ES-I3 (cell line): ENCODE data around the gene C16orf78.
"Not testable (repeated sequence)": the region's sequence is repeated elsewhere in the genome, so short reads cannot be mapped to it uniquely, and the experiment has no call there.

Source experiments
- H3K36me3 ChIP-seq: 2 replicates; pipeline ENCODE4 v1.6.1; 2013; ENCODE audit warnings: mild to moderate bottlenecking, low read length, control low read depth, moderate library complexity; ENCODE audit not compliant: insufficient read depth
- H3K4me1 ChIP-seq: 2 replicates; pipeline ENCODE4 v1.6.1; 2013; ENCODE audit warnings: mild to moderate bottlenecking, control low read depth, low read length; ENCODE audit not compliant: insufficient read depth
- H3K9ac ChIP-seq: 2 replicates; pipeline ENCODE4 v1.6.1; 2013; ENCODE audit warnings: low read depth, mild to moderate bottlenecking, low read length, moderate library complexity
- H3K9me3 ChIP-seq: 2 replicates; pipeline ENCODE4 v1.6.1; 2013; ENCODE audit warnings: mild to moderate bottlenecking, low read length, moderate library complexity; ENCODE audit not compliant: control insufficient read depth, insufficient read depth

The C16orf78 gene

GRCh38 chr16:49355933-49356665 lies 17.5 kb upstream of the C16orf78 start:
- Histone ChIP-seq H3K36me3 (no peaks in the 10 kb centered on the region), H3K4me1 (peaks cover 5% of the 10 kb centered on the region; the same call in 1 of the 2 replicates), H3K9me3 (no peaks in the 10 kb centered on the region), H3K9ac (no peak overlapping the region)

GRCh38 chr16:49356728-49357488 lies 16.7 kb upstream of the C16orf78 start:
- H3K9ac ChIP-seq: no peak overlapping the region
- H3K4me1 ChIP-seq: peaks cover 6% of the 10 kb centered on the region; the same call in 1 of the 2 replicates
- H3K9me3 ChIP-seq: no peaks in the 10 kb centered on the region
- H3K36me3 ChIP-seq: no peaks in the 10 kb centered on the region

GRCh38 chr16:49359591-49359990 lies 14.0 kb upstream of the C16orf78 start:
- H3K9me3 ChIP-seq: no peaks in the 10 kb centered on the region
- no peaks in the 10 kb centered on the region for H3K36me3 ChIP-seq
- no peak overlapping the region for H3K9ac ChIP-seq
- peaks cover 6% of the 10 kb centered on the region; the same call in 1 of the 2 replicates for H3K4me1 ChIP-seq

- not testable (repeated sequence) for H3K9me3 ChIP-seq, H3K36me3 ChIP-seq, H3K9ac ChIP-seq
- H3K4me1 ChIP-seq: peaks cover 13% of the 10 kb centered on the region
These were observed 11.9 kb upstream of the C16orf78 start for GRCh38 chr16:49361731-49362130.

GRCh38 chr16:49362230-49362629 lies 11.4 kb upstream of the C16orf78 start:
- H3K9ac ChIP-seq: no peak overlapping the region
- no peaks in the 10 kb centered on the region for H3K36me3 ChIP-seq

GRCh38 chr16:49365711-49366509 lies 7.7 kb upstream of the C16orf78 start:
- no peaks in the 10 kb centered on the region for H3K36me3 ChIP-seq
- 0 out of 2 replicates have a peak, but pooled peaks cover 2% of the 10 kb centered on the region for H3K9me3 ChIP-seq
- no peak overlapping the region for H3K9ac ChIP-seq
- H3K4me1 ChIP-seq: peaks cover 30% of the 10 kb centered on the region

More at GRCh38 chr16:49362230-49362629, 11.4 kb upstream of the C16orf78 start:
- Histone ChIP-seq H3K9me3 (no peaks in the 10 kb centered on the region), H3K4me1 (peaks cover 18% of the 10 kb centered on the region)

- Histone ChIP-seq H3K36me3 (no peaks in the 10 kb centered on the region), H3K9ac (no peak overlapping the region), H3K4me1 (peaks cover 30% of the 10 kb centered on the region), H3K9me3 (0 out of 2 replicates have a peak, but pooled peaks cover 2% of the 10 kb centered on the region)
These were observed 6.9 kb upstream of the C16orf78 start for GRCh38 chr16:49366669-49367068.

- 0 out of 2 replicates have a peak, but pooled peaks cover 2% of the 10 kb centered on the region for H3K9me3 ChIP-seq
- H3K36me3 ChIP-seq: no peaks in the 10 kb centered on the region
- peaks cover 39% of the 10 kb centered on the region for H3K4me1 ChIP-seq
- H3K9ac ChIP-seq: no peak overlapping the region
These were observed 3.7 kb upstream of the C16orf78 start for GRCh38 chr16:49369651-49370611.

- no peaks in the 10 kb centered on the region for H3K36me3 ChIP-seq
- H3K9ac ChIP-seq: no peak overlapping the region
- H3K4me1 ChIP-seq: peaks cover 18% of the 10 kb centered on the region
- no peaks in the 10 kb centered on the region for H3K9me3 ChIP-seq
These were observed 2.6 kb downstream of the C16orf78 start for GRCh38 chr16:49376206-49376605.

- H3K36me3 ChIP-seq: no peaks in the 10 kb centered on the region
- no peak overlapping the region for H3K9ac ChIP-seq
- H3K4me1 ChIP-seq: peaks cover 18% of the 10 kb centered on the region
- no peaks in the 10 kb centered on the region for H3K9me3 ChIP-seq
These were observed 3.7 kb downstream of the C16orf78 start for GRCh38 chr16:49377196-49377755.

- no peaks in the 10 kb centered on the region for H3K36me3 ChIP-seq
These were observed 4.6 kb downstream of the C16orf78 start for GRCh38 chr16:49378238-49378637.

GRCh38 chr16:49378816-49379215 lies 5.2 kb downstream of the C16orf78 start:
- Histone ChIP-seq H3K4me1 (peaks cover 13% of the 10 kb centered on the region), H3K36me3 (no peaks in the 10 kb centered on the region), H3K9me3 (no peaks in the 10 kb centered on the region), H3K9ac (no peak overlapping the region)

More at GRCh38 chr16:49378238-49378637, 4.6 kb downstream of the C16orf78 start:
- Histone ChIP-seq H3K9me3 (no peaks in the 10 kb centered on the region), H3K4me1 (peaks cover 18% of the 10 kb centered on the region), H3K9ac (no peak overlapping the region)

- Histone ChIP-seq H3K36me3 (no peaks in the 10 kb centered on the region), H3K9me3 (no peaks in the 10 kb centered on the region)
These were observed 9.3 kb downstream of the C16orf78 start for GRCh38 chr16:49382916-49383315.

More at GRCh38 chr16:49382916-49383315, 9.3 kb downstream of the C16orf78 start:
- no peak overlapping the region for H3K9ac ChIP-seq
- H3K4me1 ChIP-seq: no peaks in the 10 kb centered on the region; the same call in 1 of the 2 replicates
